Activated CD8-positive, alpha-beta T cell treated with anti-CD3 and anti-CD28 coated beads for 36 hours (primary cell): ENCODE results near the gene DENND6A. TPM values are rescaled to one million over a fixed set of nuclear protein-coding genes. Genes with fewer than 3 reads are reported as not detected.

Experiments
- ATAC-seq: fragments of 200-7000 bp; cut with Tn5 transposase; one replicate; pipeline ENCODE4 v1.10.0; 2021; ENCODE audit warnings: mild to moderate bottlenecking, moderate library complexity
- CTCF ChIA-PET: fragments of 350-600 bp; sonication (Branson Sonifier 250); formaldehyde crosslinking; loops from one replicate; lab custom pipeline; 2021; ENCODE audit warnings: antibody characterized with exemption; lab: Charles Lee
- POLR2A ChIA-PET: fragments of 350-600 bp; sonication (Branson Sonifier 250); formaldehyde crosslinking; loops from one replicate; lab custom pipeline; 2021; ENCODE audit warnings: antibody characterized with exemption; lab: Charles Lee
- DNase-seq: peaks from one replicate; pipeline ENCODE4 v3.0.0-alpha.2; 2020
- H3K27ac Mint-ChIP-seq: one replicate; pipeline ENCODE4 v1.8.0; 2021; ENCODE audit warnings: mild to moderate bottlenecking, mixed read lengths
- H3K27me3 Mint-ChIP-seq: one replicate; pipeline ENCODE4 v1.8.0; 2021; ENCODE audit warnings: mixed read lengths
- H3K36me3 Mint-ChIP-seq: one replicate; pipeline ENCODE4 v1.8.0; 2021; ENCODE audit warnings: low read depth, mixed read lengths
- H3K4me1 Mint-ChIP-seq: one replicate; pipeline ENCODE4 v1.8.0; 2021; ENCODE audit warnings: low read depth, mixed read lengths
- H3K4me3 Mint-ChIP-seq: one replicate; pipeline ENCODE4 v1.8.0; 2021; ENCODE audit warnings: mild to moderate bottlenecking, moderate library complexity, mixed read lengths
- H3K9me3 Mint-ChIP-seq: one replicate; pipeline ENCODE4 v1.8.0; 2021; ENCODE audit warnings: mixed read lengths
- intact Hi-C: fragments of 100-400 bp; cut with micrococcal nuclease; formaldehyde crosslinking; loops from one replicate; pipeline ENCODE4 v1.10.0; 2022
- total RNA-seq, 2 experiments: library from RNA; stranded (reverse); gene quantifications; one replicate each; pipeline ENCODE4 v1.2.3, GENCODE V29; 2021
- TF ChIP-seq, protein P1 (sequence below): fragments of 200-600 bp; IDR thresholded peaks from one replicate; pipeline ENCODE4 v1.8.0; 2022; ENCODE audit warnings: antibody characterized with exemption, mild to moderate bottlenecking

DENND6A gene
- total RNA-seq, 2 experiments from 2014 or later, result 10.1 to 13.1 TPM

DNA sequence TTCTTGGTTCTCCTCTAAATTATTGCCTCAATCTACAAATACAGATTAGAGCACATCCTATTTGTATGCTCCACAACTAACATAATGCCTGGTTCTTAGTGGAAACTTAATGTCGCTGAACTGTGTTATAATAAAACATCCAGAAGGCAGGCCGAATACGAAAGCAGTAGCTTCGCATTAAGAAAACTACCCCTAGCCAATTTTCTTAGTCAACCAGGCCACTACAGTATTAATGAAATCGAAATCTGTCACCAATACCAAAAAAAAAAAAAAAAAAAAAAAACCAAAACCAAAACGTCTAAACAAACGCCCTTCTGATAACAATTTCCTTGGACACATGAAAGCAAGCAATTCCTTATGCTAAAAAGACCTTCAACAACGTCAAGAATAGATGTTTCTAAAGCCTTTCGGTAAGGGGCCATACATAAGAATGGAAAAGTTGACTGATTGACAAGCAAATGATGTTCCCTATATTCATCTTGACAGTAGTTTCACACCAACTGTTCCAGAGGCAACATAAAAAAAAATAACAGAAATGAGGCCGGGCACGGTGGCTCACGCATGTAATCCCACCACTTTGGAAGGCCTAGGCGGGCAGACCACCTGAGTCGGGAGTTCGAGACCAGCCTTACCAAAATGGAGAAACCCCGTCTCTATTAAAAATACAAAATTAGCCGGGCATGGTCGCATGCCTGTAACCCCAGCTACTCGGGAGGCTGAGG, 1.3 kb downstream of the DENND6A start:
- Mint-ChIP-seq H3K4me3 (peak overlapping the region; percentile 88), H3K9me3 (no peaks in the 10 kb centered on the region), H3K4me1 (peaks cover 42% of the 10 kb centered on the region), H3K36me3 (peaks cover 3% of the 10 kb centered on the region), H3K27me3 (no peaks in the 10 kb centered on the region), H3K27ac (peak overlapping the region; percentile 90)
- DNase-seq (peak; percentile 26), ATAC-seq (no peak)
- ChIA-PET POLR2A (interaction anchor here (0.6 to 2.6 kb wide), 5 partner anchors 12 to 544 kb away, joined by 3 to 8 read pairs (median 3); partner anchors contain the start of genes ARF4 and PDE12), CTCF (no interaction called here)
- intact Hi-C loops, result loop anchor here (5.0 kb wide), 1 partner anchor 94 kb away; the partner anchor contains the start of gene ARF4
- TF ChIP-seq, protein P1, sequence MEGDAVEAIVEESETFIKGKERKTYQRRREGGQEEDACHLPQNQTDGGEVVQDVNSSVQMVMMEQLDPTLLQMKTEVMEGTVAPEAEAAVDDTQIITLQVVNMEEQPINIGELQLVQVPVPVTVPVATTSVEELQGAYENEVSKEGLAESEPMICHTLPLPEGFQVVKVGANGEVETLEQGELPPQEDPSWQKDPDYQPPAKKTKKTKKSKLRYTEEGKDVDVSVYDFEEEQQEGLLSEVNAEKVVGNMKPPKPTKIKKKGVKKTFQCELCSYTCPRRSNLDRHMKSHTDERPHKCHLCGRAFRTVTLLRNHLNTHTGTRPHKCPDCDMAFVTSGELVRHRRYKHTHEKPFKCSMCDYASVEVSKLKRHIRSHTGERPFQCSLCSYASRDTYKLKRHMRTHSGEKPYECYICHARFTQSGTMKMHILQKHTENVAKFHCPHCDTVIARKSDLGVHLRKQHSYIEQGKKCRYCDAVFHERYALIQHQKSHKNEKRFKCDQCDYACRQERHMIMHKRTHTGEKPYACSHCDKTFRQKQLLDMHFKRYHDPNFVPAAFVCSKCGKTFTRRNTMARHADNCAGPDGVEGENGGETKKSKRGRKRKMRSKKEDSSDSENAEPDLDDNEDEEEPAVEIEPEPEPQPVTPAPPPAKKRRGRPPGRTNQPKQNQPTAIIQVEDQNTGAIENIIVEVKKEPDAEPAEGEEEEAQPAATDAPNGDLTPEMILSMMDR, result no peak

DNA sequence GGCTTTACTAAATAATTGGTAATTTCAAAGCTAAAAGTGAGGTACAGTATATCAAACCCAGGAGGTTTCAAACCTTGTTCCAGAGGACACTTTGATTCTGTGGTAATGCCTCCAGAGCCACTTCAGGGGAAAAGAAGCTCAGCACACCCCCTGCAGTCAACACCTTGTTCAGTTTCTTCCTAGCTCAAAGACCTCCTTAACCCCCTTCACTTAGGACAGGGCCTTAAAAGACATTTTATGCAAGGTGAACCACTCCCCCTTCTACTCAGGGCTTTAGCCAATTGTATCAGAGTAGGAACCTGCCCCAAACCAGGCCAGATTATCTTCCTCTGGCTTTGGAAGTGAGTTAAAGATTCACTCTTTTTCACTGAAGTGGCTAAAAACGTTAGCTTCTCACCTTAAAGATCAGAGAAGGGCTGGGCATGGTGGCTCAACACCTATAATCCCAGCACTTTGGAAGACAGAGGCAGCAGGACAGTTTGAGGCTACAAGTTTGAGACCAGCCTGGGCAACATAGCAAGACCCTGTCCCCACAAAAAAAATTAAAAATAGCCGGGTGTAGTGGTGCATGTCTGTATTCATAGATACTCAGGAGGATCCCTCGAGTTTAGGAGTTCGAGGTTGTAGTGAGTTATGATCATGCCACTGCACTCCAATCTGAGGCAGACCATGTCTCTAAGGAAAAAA, 3.4 kb downstream of the DENND6A start:
- Mint-ChIP-seq H3K4me3 (no peak overlapping the region), H3K9me3 (no peaks in the 10 kb centered on the region), H3K27ac (peak overlapping the region; percentile 25), H3K27me3 (no peaks in the 10 kb centered on the region), H3K4me1 (peaks cover 51% of the 10 kb centered on the region), H3K36me3 (peaks cover 3% of the 10 kb centered on the region)
- intact Hi-C loops, result loop anchor here (5.0 kb wide), 1 partner anchor 92 kb away; the partner anchor contains the start of gene ARF4
- ATAC-seq, result no peak
- TF ChIP-seq, protein P1, result no peak
- no peak for DNase-seq
- CTCF ChIA-PET, result interaction anchor here (1.4 to 1.5 kb wide), 2 partner anchors 69 to 291 kb away, joined by 4 to 5 read pairs; no protein-coding TSS in a partner anchor
- POLR2A ChIA-PET, result interaction anchor here (0.6 to 1.8 kb wide), 5 partner anchors 10 to 287 kb away, joined by 3 to 6 read pairs (median 3); partner anchors contain the start of gene PDE12

DNA sequence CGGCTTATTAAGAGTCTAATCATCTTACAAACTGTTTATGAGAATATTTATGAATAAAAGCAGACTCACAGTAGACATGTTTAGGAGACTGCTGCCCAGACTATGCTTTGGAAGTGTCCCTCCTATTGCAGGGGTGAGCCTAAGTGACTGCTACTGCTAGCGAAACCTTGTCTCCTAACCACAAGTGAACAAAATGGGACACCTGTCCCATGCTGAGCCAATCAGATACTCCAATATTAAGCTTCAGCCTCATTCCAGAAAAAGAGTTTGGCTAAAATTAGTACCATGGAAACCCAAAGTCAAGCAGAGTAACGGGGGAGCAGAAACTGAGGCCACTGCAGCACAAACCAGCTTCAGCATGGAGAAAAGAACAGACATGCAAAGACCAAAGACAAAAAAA, 4.6 kb downstream of the DENND6A start:
- DNase-seq, result no peak
- H3K36me3 Mint-ChIP-seq, result peaks cover 6% of the 10 kb centered on the region
- no peaks in the 10 kb centered on the region for H3K9me3 Mint-ChIP-seq
- H3K4me3 Mint-ChIP-seq, result no peak overlapping the region
- no peaks in the 10 kb centered on the region for H3K27me3 Mint-ChIP-seq
- peaks cover 53% of the 10 kb centered on the region for H3K4me1 Mint-ChIP-seq
- TF ChIP-seq, protein P1, result no peak
- ATAC-seq, result no peak
- ChIA-PET CTCF (interaction anchor here (1.4 kb wide), 1 partner anchor 70 kb away, joined by 4 read pairs; no protein-coding TSS in a partner anchor), POLR2A (interaction anchor here (0.6 kb wide), 1 partner anchor 110 kb away, joined by 3 read pairs; no protein-coding TSS in a partner anchor)
- H3K27ac Mint-ChIP-seq, result peak overlapping the region; percentile 7
- intact Hi-C loops, result no loop called here

DNA sequence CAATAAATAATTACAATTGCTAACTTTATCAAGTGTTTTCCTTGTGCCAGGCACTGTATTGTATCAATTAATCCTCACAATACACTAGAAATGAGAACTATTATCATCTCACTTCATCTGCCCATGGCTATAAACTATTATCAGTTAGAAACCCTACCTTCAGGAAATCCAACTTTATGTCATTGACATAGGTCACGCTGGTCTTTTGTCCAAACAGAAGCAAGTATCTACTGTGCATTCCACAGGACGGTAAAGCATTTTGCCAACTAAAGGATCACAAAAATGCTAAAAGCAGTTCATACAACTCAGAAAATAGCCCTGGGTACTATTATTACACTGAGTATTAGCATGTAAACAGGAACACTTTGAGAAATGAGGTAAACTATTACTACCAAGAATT, 9.6 kb downstream of the DENND6A start:
- no peaks in the 10 kb centered on the region for H3K27me3 Mint-ChIP-seq
- ChIA-PET POLR2A (no interaction called here), CTCF (no interaction called here)
- TF ChIP-seq, protein P1, result no peak
- no peak for DNase-seq
- H3K4me3 Mint-ChIP-seq, result no peak overlapping the region
- peaks cover 25% of the 10 kb centered on the region for H3K36me3 Mint-ChIP-seq
- peaks cover 69% of the 10 kb centered on the region for H3K4me1 Mint-ChIP-seq
- ATAC-seq, result no peak
- no peak overlapping the region for H3K27ac Mint-ChIP-seq
- H3K9me3 Mint-ChIP-seq, result no peaks in the 10 kb centered on the region
- intact Hi-C loops, result no loop called here
